ENCODE data around the gene MPI.
A peak's percentile ranks its signal among the peaks of the same experiment; 100 is the strongest.

MPI gene, protein sequence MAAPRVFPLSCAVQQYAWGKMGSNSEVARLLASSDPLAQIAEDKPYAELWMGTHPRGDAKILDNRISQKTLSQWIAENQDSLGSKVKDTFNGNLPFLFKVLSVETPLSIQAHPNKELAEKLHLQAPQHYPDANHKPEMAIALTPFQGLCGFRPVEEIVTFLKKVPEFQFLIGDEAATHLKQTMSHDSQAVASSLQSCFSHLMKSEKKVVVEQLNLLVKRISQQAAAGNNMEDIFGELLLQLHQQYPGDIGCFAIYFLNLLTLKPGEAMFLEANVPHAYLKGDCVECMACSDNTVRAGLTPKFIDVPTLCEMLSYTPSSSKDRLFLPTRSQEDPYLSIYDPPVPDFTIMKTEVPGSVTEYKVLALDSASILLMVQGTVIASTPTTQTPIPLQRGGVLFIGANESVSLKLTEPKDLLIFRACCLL

DNA sequence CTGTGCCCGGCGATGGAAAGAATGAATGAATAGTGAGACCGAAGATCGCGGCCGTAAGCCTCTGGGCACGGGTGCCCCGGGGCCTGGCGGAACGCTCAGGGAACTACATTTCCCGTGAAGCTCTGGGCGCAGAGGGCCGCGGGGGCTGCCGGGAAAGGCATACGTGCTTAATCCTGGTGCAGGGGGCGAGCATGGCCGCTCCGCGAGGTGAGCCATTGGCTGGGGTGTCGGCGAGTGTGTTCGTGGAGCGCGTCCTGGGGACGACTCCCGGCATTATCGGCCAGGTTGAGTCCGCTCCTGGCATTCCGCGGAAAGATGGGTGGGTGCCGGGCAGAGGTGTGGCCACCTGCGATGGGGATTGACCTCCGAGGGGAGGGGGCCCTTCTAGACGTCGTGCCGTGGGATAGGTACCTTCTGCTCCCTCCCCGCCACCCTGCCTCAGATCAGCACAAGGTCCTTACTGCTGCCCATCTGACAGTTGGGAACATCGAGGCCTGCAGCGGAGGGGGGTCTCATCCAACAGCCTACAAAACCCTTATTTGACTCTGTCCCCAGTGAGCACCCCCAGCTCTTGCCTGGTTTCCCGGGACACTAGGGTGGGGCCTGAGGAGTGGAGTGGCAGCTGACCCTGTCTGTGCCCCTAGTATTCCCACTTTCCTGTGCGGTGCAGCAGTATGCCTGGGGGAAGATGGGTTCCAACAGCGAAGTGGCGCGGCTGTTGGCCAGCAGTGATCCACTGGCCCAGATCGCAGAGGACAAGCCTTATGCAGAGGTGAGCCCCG is at the start of gene MPI:
TSS of gene MPI (plus strand) at position 160 of the 782 bp plus-strand sequence. CDS start at position 192, 32 bp downstream.
- DNase-seq = peak; percentile 63 to 88

DNA sequence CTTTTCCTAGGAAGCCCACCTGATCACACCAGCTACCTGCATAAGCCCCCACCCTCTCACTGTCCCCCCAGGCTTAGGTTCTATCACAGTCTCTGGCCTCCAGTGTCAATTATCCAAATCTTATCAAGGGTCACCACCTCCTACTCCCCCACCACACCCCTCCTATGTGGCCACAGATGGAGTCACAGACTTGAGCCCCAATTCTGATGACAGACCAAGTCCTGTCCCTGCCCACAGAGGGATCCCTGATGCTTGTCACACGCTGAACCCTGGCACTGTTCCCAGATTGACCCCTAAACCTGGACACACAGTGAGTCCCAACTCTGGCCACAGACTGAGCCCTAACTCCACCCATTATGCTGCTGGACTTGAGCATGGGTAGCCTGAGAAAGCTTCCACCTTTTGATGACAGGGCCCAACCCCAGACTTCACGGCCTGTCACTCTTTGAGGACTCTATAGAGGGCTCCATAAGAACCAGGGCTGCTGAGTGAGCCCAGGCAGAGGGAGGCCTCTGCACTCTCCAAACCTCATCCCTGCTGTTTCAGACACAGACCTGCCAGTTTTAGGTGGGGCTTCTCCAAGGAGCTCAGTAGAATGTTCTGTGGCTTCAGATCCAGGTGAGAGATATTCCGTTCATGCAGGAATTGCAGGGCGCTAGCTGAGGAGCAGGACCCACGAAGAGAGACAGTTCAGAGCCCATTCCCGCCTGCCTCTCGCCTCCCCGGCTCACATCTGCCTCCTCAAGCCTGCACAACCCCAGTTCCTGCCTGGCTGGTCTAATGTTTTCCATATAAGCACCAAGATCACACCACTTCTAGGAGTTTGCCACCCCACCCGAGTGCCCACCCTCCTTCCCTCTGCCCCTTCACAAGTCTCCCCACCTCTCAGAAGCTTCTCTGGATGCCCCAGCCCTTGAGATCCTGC is 48.7 kb upstream of the MPI start:
- no peak for DNase-seq

DNA sequence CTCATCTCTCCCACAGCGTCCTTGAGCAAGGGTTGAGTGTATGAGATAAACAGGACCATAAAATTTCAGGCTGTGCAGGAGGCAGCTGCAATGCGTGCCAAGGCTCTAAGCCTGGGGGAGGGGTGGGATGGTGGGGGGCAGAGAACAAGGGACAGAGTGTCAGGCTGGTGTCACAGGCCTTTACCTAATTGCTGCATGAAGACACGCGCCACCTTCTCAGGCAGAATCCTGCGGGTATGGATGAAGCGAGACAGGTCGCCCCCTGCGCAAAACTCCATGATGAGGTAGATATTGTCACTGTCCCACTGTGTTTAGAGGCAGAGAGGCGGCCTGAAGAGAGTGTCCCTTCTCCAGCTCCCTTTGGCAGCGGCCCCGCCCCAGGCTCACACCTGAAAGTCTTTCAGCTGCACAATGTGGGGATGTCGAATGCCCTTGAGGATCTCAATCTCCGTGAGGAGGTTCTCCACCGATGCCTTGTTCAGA is 47.9 kb upstream of the MPI start:
- DNase-seq = no peak

DNA sequence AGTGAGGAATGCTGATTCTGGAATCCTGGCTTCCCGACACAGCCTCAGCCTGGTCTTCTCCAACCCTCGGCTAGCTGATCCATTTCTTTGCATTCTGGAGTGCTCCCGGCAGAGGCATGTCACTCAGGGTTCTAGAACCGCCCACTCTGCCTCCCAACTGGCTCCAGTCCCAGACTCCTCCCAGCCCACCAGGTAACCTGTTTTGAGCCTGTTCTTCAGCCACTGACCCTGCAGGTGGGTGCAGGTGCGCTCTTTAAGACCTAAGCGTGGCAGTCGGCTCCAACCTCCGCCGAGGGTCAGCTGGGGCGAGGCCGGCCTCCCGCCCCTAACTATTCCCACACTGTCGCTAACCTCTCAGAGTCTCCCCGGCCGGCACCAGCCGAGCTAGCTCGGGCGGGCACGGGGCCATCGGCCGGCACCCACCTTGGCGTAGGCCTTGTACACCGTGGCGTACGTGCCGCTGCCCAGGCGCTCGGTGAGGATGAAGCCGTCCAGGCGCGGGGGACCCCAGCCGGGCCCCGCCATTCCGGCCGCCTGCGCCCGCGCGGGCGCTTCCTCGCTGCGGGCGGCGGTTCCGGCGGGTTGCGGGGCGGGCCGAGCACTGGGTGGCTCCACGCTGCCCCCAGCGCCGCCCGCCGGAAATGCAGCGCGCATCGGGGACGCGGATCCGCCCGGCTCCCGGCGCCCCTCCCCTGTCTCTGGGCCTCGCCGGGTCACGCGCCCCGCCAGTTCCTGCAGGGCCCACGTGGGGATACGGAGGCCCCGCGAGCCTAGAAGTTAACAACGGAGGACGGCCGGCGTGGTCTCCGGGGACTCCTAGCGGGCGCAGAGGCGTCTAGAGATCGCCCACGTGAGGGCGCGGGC is 47.0 kb upstream of the MPI start, which contains the start of gene ULK3:
TSS of gene ULK3 (minus strand) at position 576 of the 864 bp plus-strand sequence. CDS start at position 525, 51 bp downstream.
- peak; percentile 39 to 86 for DNase-seq

DNA sequence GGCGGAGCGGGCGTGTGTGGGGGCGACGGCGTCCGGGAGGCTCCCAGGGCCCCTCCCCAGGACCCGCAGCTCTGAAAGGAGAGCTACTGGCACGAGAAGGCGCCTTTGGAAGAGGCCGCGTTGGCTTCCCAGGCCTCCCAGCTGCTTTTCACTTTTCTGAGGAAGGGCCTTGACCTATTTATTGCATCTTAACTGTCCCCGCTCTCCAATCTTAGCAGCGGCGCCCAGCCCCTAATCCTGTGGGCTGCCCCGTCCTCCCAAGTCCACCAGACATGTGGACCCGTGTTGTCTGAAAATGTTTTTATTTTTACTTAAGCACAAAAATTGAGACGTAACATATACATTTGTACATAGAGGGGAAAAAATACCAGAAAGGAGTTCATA is 46.4 kb upstream of the MPI start:
- no peak for DNase-seq

DNA sequence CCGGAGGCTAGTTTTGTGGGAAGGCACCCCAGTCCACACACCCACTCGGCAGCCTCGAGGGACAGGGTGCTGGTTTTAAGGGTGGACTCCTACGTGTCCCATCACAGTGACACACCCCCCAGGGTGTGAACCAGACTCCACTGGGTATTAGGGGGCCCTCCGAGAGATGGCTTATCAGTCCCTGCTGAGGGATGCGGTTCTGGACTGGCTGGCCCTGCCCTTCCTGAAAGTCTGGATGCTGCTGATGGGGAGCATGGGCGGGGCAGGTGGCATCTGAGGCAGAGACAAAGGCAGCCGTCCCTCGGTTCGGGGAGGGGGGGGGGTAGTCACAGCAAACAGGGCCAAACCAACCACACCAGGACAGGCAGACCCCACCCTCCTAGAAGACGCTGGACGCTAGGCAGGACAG is 45.9 kb upstream of the MPI start:
- DNase-seq = no peak

DNA sequence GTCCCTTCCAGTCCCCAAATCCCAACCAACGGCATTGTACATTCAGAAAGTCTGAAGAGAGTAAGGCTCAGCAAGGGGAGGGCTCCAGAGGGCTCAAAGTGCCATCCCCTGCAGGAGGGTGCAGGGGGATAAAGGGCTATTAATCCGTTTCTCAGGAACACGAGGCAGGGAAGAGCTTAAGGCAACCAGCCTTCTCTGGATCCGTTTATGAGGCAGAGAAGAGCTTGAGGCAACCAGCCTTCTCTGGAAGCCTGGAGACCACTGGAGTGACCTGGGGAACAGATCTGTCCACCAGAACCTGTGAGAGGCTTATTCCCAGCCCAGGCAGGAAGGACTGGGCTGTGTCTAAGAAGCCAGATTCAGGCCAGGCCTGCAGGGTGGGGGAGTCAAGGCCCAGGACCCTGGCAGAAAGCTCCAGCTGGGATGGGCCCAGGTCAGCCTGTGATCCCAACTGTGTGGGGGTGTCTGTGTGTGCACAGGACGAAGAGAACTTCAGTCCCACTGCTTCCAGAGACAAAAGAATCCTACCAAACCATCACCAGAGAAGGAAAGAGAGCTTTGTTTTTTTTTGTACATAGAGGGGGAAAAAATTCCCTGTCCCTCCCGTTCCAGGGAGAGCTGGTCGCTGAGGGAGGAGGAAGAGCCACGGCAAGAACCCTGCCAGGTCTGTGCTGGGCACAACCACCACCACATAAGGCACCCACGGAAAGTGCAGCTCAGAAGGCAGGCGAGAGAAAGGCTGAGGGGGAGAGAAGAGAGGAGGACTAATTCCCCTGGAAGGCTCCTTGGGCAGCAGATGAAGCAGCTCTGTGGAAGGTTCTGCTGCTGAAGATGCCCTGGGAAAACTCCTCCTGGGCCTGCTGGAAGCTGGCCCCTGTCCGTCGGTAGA is 45.3 kb upstream of the MPI start:
- DNase-seq = no peak

DNA sequence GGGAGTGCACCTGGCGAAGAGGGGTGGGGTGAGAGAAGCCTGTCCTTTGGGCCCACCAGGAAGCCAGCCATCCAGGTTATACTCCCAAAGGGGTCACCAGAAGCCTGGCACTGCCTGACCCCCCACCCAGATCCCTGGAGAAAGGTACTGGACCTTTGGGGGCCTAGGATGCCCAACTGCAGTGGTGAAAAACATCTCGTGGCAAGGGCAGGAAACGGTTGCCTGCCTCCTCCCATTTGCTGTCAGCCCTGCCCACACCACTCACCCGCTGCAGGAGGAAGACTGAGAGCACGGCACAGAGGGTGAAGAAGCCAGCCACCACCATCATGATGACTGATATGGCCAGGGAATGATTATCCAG is 44.7 kb upstream of the MPI start:
- no peak for DNase-seq

DNA sequence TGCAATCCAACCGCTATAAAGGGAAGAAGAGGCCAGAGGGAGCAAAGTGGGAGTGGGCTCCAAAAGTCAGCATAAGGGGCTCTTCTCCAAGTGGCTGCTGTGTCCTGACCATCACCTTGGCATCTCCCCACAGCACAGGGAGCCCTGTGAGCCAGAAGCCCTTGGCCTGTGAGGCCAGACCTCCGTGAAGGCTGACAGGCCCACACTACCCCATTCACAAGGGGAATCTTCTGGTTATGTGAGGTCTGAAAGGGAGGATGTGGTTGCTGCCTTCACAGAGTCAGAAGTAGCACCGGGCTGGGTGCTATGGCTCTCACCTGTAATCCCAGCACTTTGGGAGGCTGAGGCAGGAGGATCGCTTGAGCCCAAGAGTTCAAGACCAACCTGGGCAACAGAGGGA is 44.3 kb upstream of the MPI start:
- no peak for DNase-seq

DNA sequence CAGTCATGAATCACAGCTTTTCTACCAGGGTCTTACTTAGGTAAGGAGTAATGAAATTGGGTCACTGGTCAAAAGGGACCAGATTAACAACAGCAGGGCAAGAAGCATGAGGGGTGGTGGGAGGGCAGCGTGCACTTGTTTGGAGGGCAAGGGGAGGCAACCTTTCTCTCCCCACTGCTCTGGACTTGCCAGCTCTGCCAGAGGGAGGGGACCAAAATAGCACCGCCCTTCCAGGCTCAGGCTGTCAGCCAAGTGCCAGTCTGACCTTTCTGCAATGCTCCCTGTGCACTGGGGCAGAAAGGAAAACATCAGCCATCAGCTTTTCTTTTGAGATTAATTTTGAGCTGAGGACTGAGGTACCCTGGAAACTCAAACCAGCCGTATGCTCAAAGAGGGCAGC is 42.4 kb upstream of the MPI start:
- no peak for DNase-seq

DNA sequence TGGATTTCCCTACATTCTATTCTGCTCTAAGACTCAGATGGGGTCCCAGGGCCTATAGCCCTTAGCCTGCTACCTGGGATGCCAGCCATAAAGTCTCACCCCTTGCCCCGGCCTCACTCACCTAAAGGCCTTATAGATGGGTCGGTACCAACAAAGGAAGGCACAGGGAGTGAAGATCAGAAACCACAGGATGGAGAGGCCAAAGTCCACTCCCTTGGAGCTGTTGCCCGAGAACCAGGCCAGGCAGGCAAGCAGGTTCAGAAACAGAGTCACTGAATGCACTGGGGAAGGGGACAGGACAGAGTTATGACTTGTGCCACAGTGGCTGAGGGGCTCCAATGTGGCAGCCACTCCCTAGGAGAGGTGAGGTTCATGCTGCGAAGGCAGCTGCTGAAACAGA is 39.4 kb upstream of the MPI start:
- no peak for DNase-seq

DNA sequence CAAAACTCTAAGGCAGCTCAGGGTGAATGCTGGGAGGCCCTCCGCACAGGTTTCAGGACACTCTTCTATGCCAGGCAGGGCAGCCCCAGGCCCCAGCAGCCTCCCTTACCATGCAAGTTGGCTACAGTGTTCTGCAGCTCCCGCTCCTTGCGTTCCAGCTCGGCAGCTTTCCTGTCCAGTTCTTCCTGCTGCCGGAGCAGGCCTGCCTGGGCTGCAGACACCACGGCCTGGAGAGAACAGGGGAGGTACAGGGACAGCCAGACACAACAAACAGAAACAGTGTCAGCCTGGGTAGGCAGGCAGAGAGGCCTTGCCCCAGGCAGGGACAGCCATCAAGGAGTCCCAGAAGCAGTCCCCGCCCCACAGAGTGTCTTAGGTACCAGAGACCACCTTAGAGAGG is 37.9 kb upstream of the MPI start:
- DNase-seq = no peak

DNA sequence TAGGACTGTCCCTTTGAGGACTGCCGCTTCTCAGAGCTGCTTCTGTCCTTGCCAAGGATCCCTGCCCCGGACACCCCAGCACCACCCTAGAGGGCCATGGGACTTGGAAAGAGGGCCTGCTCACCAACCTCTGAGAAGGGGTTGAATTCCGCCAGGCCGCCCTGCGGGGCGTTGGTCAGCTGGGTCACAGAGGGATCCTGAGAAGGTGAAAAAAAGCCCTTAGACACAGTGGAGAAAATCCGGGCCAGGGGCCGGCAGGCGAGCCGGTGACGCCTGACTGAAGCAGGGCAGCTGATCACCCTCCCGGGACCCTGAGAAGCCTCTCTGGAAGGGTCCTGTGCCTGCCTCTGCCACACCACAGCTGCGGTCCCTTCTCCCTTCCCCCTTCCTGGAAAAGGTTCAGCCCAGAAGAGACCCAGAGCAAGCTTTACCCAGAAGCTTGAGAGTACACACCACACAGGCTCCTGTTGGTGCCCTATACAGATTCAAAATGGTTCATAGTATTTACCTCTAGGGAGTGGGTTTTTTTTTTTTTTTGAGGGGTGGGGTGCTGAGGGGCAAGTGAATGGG is 35.3 kb upstream of the MPI start:
- DNase-seq = no peak

DNA sequence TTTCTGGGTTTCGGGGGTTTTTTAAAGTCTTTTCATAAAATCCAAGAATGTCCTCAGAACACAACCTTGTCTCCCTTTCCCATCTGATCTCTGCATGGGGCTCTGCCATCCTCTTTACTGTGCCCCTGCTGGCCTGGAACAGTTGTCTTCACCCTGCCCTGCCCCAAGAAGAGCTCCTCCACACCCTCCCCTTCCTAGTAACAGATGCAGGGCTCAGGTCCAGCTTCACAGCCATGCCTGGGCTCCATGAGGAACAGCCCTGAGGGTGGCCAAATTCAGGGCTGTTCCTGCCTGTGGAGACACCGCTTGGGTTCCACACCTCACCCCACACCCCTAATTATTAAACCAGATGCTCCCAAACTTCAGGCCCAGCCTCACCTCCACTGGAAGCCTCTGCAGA is 34.0 kb upstream of the MPI start:
- DNase-seq = peak in 1 of 2 experiments; percentile 48

DNA sequence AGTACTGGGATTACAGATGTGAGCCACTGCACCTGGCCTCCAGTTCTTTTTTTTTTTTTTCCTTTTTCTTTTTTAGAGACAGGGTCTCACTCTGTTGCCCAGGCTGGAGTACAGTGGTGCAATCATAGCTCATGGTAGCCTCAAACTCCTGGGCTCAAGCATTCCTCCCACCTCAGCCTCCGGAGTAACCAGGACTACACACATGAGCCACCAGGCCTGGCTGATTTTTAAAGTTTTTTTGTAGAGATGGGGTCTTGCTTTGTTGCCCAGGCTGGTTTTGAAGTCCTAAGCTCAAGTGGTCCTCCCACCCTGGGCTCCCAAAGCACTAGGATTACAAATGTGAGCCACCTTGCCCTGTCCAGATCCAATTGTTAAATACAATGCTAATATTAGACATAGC is 33.3 kb upstream of the MPI start:
- no peak for DNase-seq

DNA sequence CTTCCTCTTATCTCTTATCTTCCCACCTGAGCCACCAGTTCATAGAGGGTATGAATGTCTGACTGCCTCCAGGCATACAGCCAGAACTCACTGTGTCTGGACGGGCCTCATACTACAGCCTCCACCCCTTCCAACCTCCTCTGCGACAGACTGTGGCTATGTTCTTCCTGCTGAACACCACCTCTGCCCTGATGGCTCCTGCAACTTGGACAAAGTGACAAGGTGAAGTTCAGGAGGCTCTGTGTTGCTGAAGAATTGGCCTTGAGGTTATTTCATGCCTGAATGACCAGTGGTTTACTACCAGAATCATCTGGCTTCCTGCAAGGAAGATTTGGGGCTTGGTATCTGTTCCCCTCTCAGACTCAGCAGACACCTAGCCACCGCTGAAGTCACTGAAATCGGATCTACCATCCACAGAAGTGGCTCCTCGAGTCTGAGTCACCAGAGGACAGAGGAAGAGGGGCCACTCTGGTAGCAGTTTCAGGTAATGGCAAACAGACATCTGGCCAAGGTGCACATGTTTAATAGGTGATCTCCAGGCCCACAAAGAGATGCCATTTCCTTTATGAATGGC is 32.7 kb upstream of the MPI start:
- no peak for DNase-seq

DNA sequence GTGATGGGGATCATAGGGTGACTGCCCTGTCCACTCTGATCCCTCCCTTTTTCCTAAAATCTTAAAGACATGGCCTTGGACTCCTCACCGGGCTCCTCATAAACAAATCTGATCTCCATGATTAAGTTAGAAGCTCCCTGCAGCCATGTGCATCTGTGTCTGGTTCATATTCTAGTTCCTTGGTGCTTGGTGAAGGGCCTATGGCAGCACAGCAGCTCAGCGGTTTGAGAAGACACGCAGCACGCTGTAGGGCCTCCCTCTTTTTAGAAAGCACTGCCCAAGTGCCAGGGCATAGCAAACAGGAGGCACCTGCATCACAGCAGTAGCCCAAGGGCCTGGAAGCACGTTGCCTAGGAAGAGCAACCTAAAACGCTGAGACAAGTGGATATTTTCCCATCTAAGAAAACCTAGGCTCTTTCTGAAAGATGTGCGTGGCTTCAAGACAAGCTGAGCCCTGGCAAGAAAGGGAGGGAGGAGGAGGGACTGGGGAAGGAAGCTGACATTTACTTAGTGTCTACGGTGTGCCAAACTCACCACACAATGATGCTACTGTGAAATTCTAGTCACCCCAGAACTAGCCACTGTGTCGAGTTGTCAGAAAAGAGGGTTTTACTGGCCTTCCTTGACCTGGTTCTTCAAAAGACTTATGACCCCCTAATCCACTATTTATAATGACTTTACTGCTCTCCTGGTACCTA is 32.0 kb upstream of the MPI start:
- no peak for DNase-seq

DNA sequence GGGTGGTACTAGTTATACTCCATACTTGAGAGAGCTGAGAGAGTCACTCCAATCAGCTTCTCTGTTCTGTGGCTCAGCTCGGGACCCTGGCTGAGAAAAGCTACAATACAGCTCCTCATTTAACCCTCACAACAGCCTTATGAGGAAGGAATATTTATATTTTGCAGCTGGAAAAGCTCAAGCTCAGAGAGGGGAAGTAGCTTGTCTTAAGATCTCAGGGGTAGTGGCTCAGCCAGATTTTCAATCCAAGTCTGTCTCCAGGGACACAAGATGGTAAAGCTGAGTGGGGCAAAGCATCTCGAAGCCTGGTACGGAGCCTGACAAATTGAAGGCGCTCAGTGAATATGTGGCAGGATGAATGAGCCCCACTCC is 31.5 kb upstream of the MPI start:
- no peak for DNase-seq

DNA sequence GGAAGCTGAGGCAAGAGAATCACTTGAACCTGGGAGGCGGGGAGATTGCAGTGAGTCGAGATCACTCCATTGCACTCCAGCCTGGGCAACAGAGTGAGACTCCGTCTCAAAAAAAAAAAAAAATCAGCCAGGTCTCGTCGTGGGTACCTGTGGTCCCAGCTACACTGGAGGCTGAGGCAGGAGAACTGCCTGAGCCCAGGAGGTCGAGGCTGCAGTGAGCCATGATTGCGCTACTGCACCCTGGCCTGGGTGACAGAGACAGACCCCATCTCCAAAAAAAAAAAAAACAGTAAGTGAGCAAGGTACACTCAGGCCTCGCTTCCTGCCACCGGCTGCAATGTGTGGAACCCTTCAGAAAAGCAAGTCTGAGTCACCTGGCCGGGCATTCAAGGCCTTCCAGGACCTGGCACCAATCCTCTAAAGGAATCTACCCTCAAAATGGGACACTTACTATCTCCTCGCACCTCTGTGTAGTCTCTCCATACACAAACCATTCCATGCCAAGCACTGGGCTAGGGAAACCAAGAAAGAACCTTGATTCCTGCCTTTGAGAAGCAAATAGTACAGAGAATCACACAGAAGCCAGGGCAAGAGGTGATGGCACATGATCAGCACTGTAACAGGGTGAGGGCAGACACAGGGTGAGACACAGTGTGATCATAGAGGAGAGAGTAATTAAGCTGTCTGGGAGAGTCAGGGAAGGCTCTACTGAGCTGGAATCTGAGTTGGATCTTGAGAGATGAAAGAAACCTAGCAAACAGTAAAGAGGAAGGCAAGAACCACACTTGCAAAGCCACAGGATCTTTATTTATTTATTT is 26.4 kb upstream of the MPI start:
- DNase-seq = no peak
